Activated CD4-positive, alpha-beta T cell treated with anti-CD3 and anti-CD28 coated beads, Interleukin-2, amount 10 ng/mL, durations not matched to agents 24 days and 14 days (primary cell): ENCODE results near the gene FAM168A. TPM values are rescaled to one million over a fixed set of nuclear protein-coding genes. Genes with fewer than 3 reads are reported as not detected.

Source experiments
- DNase-seq: peaks from one replicate; pipeline ENCODE4 v3.0.0; 2022
- H3K27ac Mint-ChIP-seq: one replicate; pipeline ENCODE4 v1.8.0; 2022; ENCODE audit warnings: mild to moderate bottlenecking, mixed read lengths
- H3K27me3 Mint-ChIP-seq: one replicate; pipeline ENCODE4 v1.8.0; 2022; ENCODE audit warnings: mixed read lengths
- H3K36me3 Mint-ChIP-seq: one replicate; pipeline ENCODE4 v1.8.0; 2022; ENCODE audit warnings: low read depth, mild to moderate bottlenecking, mixed read lengths
- H3K4me1 Mint-ChIP-seq: one replicate; pipeline ENCODE4 v1.8.0; 2021; ENCODE audit warnings: mixed read lengths
- H3K4me3 Mint-ChIP-seq: one replicate; pipeline ENCODE4 v1.8.0; 2022; ENCODE audit warnings: mild to moderate bottlenecking, moderate library complexity, mixed read lengths
- H3K9me3 Mint-ChIP-seq: one replicate; pipeline ENCODE4 v1.8.0; 2021; ENCODE audit warnings: mixed read lengths
- intact Hi-C: fragments of 100-400 bp; cut with micrococcal nuclease; formaldehyde crosslinking; loops from one replicate; pipeline ENCODE4 v1.15.1; 2023
- total RNA-seq: library from RNA; stranded (reverse); gene quantifications from 2 replicates; pipeline ENCODE4 v1.2.3, GENCODE V29; 2022

FAM168A gene
- total RNA-seq, 1 donor from 2014 or later, result 19.8 TPM

GRCh38 chr11:73406131-73406530 lies 191.8 kb downstream of the FAM168A start:
- intact Hi-C loops, result no loop called here
- Mint-ChIP-seq H3K4me1 (no peaks in the 10 kb centered on the region), H3K9me3 (no peaks in the 10 kb centered on the region), H3K36me3 (peaks cover 27% of the 10 kb centered on the region), H3K27ac (peak overlapping the region; percentile 13), H3K27me3 (no peaks in the 10 kb centered on the region), H3K4me3 (no peak overlapping the region)
- DNase-seq, result no peak

- Mint-ChIP-seq H3K4me3 (no peak overlapping the region), H3K4me1 (no peaks in the 10 kb centered on the region), H3K36me3 (peaks cover 23% of the 10 kb centered on the region), H3K27me3 (no peaks in the 10 kb centered on the region), H3K27ac (no peak overlapping the region), H3K9me3 (no peaks in the 10 kb centered on the region)
- intact Hi-C loops, result no loop called here
- no peak for DNase-seq
These were observed 192.8 kb downstream of the FAM168A start for GRCh38 chr11:73405146-73405510.

- Mint-ChIP-seq H3K27me3 (no peaks in the 10 kb centered on the region), H3K36me3 (peaks cover 20% of the 10 kb centered on the region), H3K9me3 (no peaks in the 10 kb centered on the region), H3K27ac (no peak overlapping the region), H3K4me1 (no peaks in the 10 kb centered on the region), H3K4me3 (no peak overlapping the region)
- intact Hi-C loops, result no loop called here
- no peak for DNase-seq
These were observed 193.3 kb downstream of the FAM168A start for GRCh38 chr11:73404506-73405145.

DNA sequence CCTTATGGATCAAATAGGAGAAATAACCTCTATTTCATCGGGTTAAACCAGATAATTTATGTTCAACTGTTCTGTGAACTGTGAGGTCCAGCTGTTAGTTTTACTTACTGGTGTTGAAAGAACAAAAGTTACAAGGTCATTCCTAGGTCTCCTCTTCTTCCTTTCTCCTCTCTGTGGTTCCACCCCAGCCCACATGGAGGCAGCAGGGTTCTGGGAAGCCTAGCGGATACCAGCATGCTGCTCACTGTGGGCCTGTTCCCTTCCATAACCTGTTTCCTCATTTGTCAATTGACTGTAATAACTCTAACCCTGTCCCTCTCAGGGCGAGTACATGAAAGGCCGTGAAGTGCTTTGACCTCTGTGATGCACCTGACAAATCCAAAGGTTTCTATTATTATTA lies 193.9 kb downstream of the FAM168A start:
- no peaks in the 10 kb centered on the region for H3K9me3 Mint-ChIP-seq
- no peak for DNase-seq
- no peak overlapping the region for H3K4me3 Mint-ChIP-seq
- no peaks in the 10 kb centered on the region for H3K27me3 Mint-ChIP-seq
- intact Hi-C loops, result no loop called here
- no peak overlapping the region for H3K27ac Mint-ChIP-seq
- H3K4me1 Mint-ChIP-seq, result no peaks in the 10 kb centered on the region
- peaks cover 17% of the 10 kb centered on the region for H3K36me3 Mint-ChIP-seq

DNA sequence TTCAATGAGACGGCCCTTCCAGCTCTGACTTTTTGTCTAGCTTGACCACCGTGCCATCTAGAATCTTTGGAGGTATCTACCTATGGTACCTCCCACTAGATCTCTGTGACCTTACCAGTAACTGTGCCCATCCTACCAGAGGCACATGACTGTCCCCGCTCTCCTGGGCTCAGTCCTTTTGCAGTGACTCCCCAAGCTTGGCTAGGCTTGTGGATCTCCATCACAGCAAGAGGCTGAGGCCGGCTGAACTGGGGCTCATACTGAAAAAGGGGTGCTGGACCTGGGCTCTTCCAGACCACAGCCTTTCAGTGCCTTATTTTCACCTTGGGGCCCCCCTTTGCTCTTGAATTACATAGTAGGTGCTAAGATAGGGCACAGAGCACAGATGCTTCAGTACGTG lies 194.4 kb downstream of the FAM168A start:
- Mint-ChIP-seq H3K9me3 (no peaks in the 10 kb centered on the region), H3K4me3 (no peak overlapping the region), H3K4me1 (no peaks in the 10 kb centered on the region), H3K27me3 (no peaks in the 10 kb centered on the region), H3K27ac (no peak overlapping the region), H3K36me3 (peaks cover 14% of the 10 kb centered on the region)
- no peak for DNase-seq
- intact Hi-C loops, result no loop called here

GRCh38 chr11:73402834-73403185 lies 195.1 kb downstream of the FAM168A start:
- Mint-ChIP-seq H3K27ac (no peak overlapping the region), H3K4me3 (no peak overlapping the region), H3K36me3 (peaks cover 14% of the 10 kb centered on the region), H3K27me3 (no peaks in the 10 kb centered on the region), H3K4me1 (no peaks in the 10 kb centered on the region), H3K9me3 (no peaks in the 10 kb centered on the region)
- intact Hi-C loops, result no loop called here
- no peak for DNase-seq

- Mint-ChIP-seq H3K27ac (no peak overlapping the region), H3K4me1 (no peaks in the 10 kb centered on the region), H3K27me3 (no peaks in the 10 kb centered on the region), H3K36me3 (peaks cover 18% of the 10 kb centered on the region), H3K9me3 (no peaks in the 10 kb centered on the region), H3K4me3 (no peak overlapping the region)
- no peak for DNase-seq
- intact Hi-C loops, result no loop called here
These were observed 195.7 kb downstream of the FAM168A start for GRCh38 chr11:73401924-73402833.

- Mint-ChIP-seq H3K9me3 (no peaks in the 10 kb centered on the region), H3K4me1 (no peaks in the 10 kb centered on the region), H3K27me3 (no peaks in the 10 kb centered on the region), H3K36me3 (peaks cover 19% of the 10 kb centered on the region), H3K4me3 (no peak overlapping the region), H3K27ac (no peak overlapping the region)
- intact Hi-C loops, result no loop called here
- DNase-seq, result no peak
These were observed 196.5 kb downstream of the FAM168A start for GRCh38 chr11:73401217-73401923.

DNA sequence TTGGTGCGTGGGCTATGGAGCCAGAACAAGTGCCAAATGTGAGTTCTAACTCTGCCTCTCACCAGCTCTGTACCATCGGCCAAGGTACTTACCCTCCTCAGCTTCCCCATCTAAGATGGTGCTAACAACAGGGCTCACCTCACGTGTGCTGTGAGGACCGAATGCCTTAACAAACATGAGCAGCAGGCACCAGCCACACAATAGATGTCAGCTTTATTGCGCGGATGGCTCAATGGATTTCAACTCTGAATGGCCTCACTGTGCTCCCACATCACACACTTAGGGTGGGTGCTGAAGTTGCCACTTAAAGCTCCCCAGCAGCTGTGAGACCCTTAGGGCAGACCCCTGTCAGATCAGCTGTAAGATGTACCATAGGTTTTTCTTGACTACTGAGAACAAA lies 197.6 kb downstream of the FAM168A start:
- H3K9me3 Mint-ChIP-seq, result no peaks in the 10 kb centered on the region
- DNase-seq, result no peak
- H3K27ac Mint-ChIP-seq, result no peak overlapping the region
- no peak overlapping the region for H3K4me3 Mint-ChIP-seq
- no peaks in the 10 kb centered on the region for H3K27me3 Mint-ChIP-seq
- peaks cover 23% of the 10 kb centered on the region for H3K36me3 Mint-ChIP-seq
- intact Hi-C loops, result no loop called here
- no peaks in the 10 kb centered on the region for H3K4me1 Mint-ChIP-seq

DNA sequence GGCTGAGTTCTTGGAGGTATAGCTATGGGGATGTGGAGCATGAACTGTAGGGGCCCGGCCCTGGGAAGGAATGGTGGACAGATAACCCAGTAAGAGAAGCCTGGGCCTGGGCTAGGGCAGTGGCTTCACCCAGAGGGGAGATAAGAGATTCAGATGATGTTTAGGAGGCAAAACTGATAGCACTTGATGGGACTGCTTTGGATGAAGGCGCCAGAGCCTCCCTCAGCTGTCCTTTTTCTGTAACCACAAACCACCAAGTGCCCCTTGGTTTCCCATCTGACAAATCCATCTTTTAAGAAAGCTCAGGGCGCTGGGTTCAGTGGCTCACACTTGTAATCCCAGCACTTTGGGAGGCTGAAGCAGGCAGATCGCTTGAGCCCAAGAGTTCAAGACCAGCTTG lies 198.3 kb downstream of the FAM168A start:
- Mint-ChIP-seq H3K9me3 (no peaks in the 10 kb centered on the region), H3K27ac (peak overlapping the region; percentile 42), H3K4me3 (no peak overlapping the region), H3K36me3 (peaks cover 27% of the 10 kb centered on the region), H3K27me3 (no peaks in the 10 kb centered on the region), H3K4me1 (no peaks in the 10 kb centered on the region)
- DNase-seq, result no peak
- intact Hi-C loops, result no loop called here

- no peak overlapping the region for H3K4me3 Mint-ChIP-seq
- H3K27ac Mint-ChIP-seq, result no peak overlapping the region
- no peaks in the 10 kb centered on the region for H3K4me1 Mint-ChIP-seq
- DNase-seq, result no peak
- H3K9me3 Mint-ChIP-seq, result no peaks in the 10 kb centered on the region
- no peaks in the 10 kb centered on the region for H3K27me3 Mint-ChIP-seq
- intact Hi-C loops, result no loop called here
- peaks cover 27% of the 10 kb centered on the region for H3K36me3 Mint-ChIP-seq
These were observed 198.7 kb downstream of the FAM168A start for GRCh38 chr11:73399159-73399590.

GRCh38 chr11:73398721-73399120 lies 199.2 kb downstream of the FAM168A start:
- Mint-ChIP-seq H3K4me1 (no peaks in the 10 kb centered on the region), H3K9me3 (no peaks in the 10 kb centered on the region), H3K4me3 (no peak overlapping the region), H3K27ac (no peak overlapping the region), H3K27me3 (no peaks in the 10 kb centered on the region), H3K36me3 (peaks cover 27% of the 10 kb centered on the region)
- intact Hi-C loops, result no loop called here
- peak; percentile 55 for DNase-seq

DNA sequence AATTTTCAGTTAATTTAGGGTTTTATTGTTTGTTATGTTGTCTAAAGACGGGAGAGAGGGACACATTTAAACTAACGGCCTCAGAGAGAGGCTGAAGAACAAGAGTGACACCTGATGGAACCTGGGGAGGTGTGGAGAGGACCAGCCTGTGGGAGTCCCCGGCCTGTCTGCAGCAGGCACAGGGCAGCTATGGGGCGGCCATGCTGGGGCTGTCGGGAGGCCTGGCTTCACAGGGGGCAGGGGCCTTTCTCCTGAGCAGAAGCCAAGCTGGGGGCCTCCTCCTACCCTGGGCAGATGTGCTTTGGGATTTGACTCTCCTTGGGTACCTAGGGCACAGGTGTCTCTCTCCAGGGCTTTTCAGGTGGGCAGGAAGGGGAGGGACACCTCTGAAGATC lies 199.8 kb downstream of the FAM168A start:
- H3K27ac Mint-ChIP-seq, result no peak overlapping the region
- peaks cover 29% of the 10 kb centered on the region for H3K36me3 Mint-ChIP-seq
- intact Hi-C loops, result no loop called here

GRCh38 chr11:73397468-73398131 lies 200.3 kb downstream of the FAM168A start:
- no peak overlapping the region for H3K27ac Mint-ChIP-seq
- H3K9me3 Mint-ChIP-seq, result no peaks in the 10 kb centered on the region
- no peaks in the 10 kb centered on the region for H3K4me1 Mint-ChIP-seq
- H3K4me3 Mint-ChIP-seq, result no peak overlapping the region
- intact Hi-C loops, result no loop called here
- H3K36me3 Mint-ChIP-seq, result peaks cover 29% of the 10 kb centered on the region
- DNase-seq, result no peak
- no peaks in the 10 kb centered on the region for H3K27me3 Mint-ChIP-seq

More for the DNA sequence above, 199.8 kb downstream of the FAM168A start:
- DNase-seq, result no peak
- H3K9me3 Mint-ChIP-seq, result no peaks in the 10 kb centered on the region
- no peak overlapping the region for H3K4me3 Mint-ChIP-seq
- no peaks in the 10 kb centered on the region for H3K4me1 Mint-ChIP-seq
- no peaks in the 10 kb centered on the region for H3K27me3 Mint-ChIP-seq
